HG02885 (cell line): ENCODE results near the gene HHATL.

Experiments used
- ATAC-seq: cut with Tn5 transposase; IDR thresholded peaks from one replicate; pipeline ENCODE4 v1.9.1; 2021; ENCODE audit warnings: mild to moderate bottlenecking; ENCODE audit not compliant: unreplicated experiment, poor library complexity

The HHATL gene

GRCh38 chr3:42656680-42657610 lies 45.7 kb downstream of the HHATL start:
- no peak for ATAC-seq

DNA sequence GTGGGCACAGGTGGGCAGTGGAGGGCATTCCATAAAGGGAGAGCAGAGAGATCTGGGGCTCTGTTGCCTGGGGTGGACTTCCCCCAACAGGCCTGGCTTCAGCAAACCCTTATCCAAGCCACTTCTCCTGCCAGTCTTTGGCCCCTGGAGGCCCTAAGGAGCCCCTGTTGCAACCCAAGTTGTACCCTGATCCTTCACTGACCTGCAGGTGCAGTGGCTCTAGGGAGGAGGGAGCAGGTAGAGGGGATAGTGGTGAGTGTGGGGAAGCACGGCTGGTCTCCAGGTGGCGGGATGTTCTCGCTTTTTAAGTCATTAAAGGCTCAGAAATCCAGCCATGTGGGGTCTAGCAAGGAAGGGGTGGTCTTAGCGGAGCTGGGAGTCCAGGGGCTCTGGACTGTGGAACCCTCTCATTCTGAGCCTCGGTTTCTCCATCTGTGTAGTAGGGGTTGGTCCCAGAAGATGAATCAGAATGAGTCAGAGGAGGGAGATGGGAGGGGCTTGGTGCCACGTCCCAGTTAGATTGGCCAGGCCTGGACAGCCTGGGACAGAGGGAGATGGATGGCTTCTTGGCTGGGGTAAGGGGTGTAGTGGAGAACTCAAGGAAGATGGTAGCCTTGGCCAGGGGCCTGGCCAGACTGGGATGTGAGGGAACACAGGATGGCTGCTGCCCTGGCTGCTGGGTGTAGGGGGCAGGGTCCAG lies 46.5 kb downstream of the HHATL start:
- no peak for ATAC-seq

- no peak for ATAC-seq
Measured at GRCh38 chr3:42655331-42655888, 47.2 kb downstream of the HHATL start.

GRCh38 chr3:42654331-42655201 lies 48.0 kb downstream of the HHATL start:
- peak; percentile 29 for ATAC-seq

DNA sequence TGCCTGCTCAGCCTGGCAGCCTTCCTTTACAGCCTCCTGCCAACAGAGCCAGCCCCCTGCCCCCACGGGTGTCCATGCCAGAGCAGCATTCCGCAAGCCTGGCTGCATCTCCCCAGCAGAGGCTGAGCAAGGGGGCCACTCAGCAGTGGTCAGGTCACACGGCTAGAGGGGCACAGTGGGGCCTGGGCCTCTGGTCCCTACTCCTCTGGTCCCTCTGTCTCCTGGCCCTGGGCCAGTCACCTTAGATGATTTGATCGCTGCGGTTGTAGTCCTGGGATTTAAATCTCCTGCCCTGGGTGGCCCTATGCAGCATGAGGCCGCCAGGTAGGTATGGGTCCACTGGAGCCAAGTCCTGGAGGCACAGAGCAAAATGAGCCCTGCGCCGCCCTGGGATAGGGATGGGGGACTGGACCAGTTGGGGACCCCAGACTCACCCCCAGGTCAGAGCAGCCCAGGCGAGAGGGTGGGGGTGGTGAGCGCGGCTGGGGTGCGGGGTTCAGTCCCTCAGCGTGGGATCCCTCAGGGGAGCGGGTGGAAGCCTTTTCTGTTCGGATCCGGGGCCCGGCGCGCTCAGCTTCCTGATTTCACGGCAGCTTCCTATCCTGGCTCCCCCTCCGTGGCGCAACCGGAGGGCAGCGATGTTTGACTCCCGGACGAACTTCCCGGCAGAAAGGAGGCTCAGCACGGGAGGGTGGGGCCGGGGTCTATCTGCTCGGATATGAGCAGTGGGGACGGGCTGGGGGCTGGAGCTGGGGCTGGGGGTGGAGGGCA lies 48.9 kb downstream of the HHATL start, which contains the start of gene ZBTB47:
Gene ZBTB47 (plus strand): TSS at position 138 of the 771 bp plus-strand sequence. CDS start 4,659 bp downstream, outside the sequence.
- no peak for ATAC-seq

DNA sequence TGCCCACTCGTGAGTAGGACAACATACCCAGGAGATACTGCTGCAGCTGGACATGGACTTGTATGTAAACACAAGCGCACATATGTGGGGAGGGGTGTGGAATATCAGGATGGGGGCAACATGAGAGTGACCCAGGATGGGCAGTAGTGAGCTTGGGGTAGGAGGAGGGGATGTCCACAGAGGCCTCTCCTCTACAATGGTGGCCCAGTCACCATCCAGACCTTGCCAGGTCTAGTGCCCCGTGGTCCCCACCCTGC lies 49.4 kb downstream of the HHATL start:
- no peak for ATAC-seq

- peak; percentile 71 for ATAC-seq
Measured at GRCh38 chr3:42652611-42653302, 49.8 kb downstream of the HHATL start.

DNA sequence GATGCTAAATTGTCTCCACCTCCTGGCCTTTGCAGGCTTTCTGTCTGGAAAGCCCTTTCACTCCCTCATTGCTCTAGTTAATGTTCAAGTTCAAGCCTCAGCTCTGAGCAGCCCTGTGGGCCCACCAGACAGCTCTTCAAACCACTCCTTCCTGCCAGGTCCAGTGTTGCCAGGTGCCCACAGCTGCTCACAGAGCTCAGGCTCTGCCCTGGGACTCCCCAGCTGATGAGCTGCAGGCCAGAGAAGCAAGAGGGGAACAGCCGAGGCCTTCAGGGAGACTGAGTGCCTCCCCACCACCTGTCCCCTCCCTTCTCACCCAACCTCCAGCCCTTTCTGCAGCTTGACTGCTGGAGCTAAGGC lies 50.4 kb downstream of the HHATL start:
- ATAC-seq: no peak

DNA sequence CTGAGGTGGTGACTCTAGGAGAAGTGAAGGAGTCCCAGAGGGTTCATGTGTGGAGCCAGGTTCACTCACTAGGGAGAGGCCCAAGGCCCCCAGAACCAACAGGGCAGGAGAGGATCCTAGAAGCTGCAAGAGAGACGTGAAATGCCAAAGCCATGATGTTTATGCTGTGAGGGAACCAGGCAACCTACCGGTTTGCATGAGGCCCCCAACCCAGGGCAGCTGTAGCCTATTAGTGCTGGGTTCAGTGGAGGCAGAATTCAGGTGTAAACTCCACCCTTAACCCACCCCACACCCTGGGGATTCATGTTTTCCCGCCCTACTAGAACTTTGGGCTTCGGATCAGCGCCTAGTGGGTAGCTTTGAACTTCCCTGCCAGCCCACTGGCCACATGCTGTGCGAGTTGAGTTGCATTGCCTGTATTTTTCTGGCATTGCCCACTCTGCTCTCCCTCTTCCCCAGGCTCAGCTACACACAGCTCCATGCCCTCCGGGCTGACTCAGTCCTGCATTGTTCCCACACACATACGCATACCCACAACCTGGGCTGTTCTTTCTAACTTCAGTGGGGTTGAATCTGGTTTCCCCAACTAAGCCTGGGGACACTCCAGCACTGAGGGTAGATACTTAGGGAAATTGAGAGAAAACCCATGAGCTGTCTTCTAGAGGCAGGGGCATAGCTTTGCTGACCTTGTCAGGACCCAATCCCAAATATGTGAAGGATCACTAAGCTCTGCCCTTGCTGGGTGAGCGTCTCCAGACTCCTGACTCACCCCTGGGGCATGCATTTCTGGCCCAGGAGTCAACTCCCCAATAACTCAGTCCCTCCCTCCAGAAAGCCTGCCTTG lies 51.1 kb downstream of the HHATL start:
- ATAC-seq: no peak

DNA sequence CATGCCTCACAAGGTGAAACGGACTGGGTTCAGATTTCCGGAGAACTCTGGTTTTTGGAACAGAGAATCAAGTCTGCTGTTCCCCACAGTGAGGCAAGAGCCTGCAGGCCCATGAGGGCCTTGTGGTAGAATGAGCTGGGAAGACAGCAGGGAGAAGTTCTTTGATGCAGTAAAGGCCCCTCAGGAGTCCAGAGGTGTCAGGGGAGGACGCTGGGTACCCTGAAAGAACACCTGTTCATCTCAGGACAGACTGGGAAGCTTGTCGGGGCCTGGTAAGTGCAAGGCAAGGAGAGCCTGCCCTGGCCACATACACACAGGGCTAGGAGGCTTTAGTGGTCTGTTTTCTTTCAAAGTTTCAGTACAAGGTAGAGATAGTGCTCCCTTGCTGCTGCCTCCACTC lies 52.8 kb downstream of the HHATL start:
- ATAC-seq: no peak

GRCh38 chr3:42649006-42649405 lies 53.6 kb downstream of the HHATL start:
- ATAC-seq: no peak

DNA sequence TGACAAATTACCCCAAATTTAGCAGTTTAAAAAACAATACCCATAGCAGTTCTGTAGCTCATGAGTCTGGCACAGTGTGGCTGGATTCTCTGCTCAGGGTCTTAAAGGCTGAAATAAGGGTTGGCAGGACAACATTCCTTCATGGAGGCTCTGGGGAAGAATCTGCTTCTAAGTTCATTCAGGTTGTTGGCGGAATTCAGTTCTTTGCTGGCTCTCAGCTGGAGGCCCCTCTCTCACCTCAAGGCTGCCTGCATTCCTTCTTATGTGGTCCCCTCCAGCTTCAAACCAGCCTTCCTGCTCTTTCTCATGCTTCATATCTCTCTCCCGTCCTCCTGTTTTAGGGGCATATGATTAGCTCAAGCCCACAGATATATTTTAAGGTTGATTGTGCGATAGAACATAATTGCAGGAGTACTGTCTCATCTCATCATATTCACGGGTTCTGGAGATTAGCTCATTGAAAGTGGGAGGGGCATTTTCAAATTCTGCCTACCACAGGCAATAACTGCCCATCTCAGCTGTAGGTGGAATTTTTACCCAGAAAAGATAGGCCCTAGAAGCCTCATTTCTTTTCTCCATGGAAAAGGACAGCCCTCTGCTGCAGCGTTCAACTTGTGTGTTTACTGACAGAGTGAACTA lies 54.7 kb downstream of the HHATL start:
- no peak for ATAC-seq
